Measurements from ENCODE around the gene VAT1L.

Gene VAT1L

DNA sequence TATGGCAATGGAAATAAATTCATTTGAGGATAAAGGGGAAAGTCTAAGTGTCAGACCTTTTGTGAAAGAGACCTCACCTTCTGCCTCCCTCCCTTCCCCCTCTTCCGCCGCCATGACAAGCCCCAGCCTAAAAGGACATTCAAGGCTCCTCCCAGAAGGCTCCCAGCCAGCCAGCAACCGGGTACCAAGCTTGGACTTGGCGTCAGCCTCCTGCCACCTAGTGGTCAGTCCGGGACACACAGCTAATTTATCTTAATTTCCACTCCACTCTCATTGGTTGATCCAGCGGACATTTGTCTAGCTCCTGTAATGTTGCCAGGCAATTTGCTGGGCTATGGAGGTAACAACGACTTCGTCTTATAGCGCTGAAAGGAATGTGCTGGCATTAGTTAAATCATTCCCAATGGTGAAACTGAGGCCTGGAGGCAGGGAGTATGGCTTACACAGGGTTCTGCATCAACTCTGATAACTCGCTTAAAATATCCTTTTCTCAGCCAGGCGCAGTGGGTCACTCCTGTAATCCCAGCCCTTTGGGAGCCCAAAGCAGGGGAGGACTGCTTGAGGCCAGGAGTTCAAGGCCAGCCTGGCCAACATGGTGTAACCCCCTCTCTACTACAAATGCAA lies 214.7 kb downstream of the VAT1L start:
- DNase-seq: peak; percentile 75 to 79

DNA sequence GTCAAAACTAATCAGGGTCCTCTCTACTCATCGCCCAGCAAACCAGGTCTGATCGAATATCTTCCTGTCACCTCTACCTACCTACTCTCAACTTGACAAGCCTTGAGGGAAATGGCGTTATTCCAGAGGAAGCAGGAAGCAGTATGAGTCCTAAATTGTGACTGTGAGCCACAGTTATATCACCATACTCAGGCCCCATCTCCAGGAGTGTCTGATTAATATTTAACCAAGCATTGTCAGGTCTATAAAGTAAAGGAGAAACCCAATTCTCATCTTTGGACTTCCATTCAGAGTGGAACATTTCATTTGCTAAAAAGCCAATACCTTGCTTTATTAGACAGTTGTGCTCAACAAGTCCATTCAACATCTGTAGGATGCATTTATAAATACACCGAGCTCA lies 216.2 kb downstream of the VAT1L start:
- DNase-seq: no peak

DNA sequence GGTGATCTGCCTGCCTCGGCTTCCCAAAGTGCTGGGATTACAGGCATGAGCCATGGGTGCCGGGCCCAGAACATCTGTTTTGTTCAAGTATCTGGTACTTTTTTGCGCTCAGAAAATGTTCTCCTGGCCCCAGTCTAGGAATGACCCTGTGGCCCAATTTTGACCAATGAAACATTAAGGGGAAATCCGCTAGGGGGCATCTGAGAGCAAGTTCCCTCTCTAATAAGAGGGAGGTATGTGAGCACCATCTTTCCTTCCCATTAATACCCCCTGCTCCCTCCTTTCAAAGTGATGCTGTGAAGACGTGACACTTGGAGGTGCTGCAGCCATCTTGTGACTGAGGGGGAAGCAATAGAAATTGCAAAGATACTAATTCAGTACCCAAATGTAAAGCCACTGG lies 217.5 kb downstream of the VAT1L start:
- DNase-seq: peak in 1 of 2 donors; percentile 2

DNA sequence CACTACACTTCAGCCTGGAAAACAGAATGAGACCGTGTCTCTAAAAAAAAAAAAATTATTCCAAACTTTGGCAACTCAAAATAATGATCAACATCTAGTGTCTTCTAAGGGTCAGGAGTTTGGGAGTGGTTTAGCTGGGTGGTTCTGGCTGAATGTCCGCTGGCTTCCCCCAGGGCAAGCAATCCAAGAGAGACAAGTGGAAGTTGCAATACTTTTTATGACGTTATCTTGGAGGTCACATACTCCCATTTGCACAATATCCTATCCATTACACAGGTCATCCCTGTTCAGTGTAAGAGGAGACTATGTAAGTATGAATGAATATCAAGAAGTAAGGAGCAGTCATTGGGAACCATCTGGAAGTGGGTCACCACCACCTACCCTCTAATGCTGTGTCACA lies 218.8 kb downstream of the VAT1L start:
- DNase-seq: no peak

DNA sequence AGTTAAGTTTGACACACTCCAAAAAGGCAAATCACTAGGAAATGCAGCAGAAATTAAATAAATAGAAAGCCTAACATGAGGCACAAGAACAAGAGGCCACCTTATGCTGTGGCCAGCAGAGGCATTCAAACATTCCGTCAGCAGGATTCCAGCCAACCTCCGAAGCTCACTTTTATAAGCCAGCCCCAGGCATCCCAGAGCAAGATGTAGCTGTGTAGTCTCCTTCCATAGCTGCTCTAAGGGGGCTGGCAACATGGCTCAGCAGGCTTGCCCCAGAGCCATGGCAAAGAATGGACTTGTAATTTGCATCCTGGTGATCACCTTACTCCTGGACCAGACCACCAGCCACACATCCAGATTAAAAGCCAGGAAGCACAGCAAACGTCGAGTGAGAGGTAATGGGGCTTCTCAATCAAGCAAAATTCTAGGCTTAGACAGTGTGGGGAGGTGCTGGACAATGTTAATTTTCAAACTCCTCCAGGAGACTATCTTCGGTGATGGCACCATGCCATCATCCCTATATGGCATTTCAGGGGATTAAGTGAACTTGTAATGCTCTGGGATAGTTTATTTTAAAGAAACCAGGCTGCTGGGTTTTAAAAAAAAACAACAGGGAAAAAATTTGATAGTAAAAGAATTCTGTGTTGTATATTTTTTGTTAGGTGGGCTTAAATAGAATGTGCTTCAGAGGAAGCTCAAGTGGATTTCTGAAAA lies 234.1 kb downstream of the VAT1L start, which contains the start of gene CLEC3A:
CLEC3A (plus strand) TSS at position 202 of the 714 bp plus-strand sequence; CDS start at position 281, 79 bp downstream.
- DNase-seq: no peak

DNA sequence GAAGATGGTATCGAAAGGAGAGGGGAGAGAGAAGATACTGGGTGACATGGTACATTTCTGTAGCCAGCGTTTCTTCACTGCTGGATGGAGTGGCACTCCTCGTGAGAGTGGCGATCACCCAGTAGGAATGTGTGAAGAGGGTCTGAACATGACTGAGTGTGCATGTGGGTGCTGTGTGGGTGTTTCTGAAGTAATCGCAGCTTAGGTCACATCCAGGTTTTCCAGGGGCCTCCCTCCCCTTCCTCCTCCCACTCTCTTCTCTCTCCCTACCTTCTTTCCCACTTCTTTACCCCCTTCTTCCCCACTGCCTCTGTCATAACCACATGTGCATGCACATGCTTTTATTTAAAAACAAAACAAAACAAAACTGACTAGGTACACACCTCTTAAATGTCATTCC lies 235.8 kb downstream of the VAT1L start:
- no peak for DNase-seq

DNA sequence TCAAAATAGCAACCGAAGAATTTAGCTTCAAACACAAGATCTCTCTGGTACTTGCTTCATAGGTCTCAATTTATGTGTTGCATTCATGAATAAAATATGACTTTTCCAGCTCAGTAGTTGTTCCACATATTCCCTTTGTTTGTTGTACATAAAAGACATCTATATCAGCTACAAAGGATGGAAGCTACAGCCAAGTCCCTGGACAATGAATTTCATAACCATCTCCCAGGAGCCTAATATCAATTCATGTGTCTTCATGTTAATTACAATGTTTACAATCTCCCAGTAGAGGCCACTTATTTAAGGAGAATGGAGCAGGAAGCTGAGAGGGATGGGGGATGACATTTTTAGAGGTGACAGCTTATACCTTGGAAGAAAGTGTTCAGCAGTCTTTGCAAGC lies 237.3 kb downstream of the VAT1L start:
- no peak for DNase-seq

DNA sequence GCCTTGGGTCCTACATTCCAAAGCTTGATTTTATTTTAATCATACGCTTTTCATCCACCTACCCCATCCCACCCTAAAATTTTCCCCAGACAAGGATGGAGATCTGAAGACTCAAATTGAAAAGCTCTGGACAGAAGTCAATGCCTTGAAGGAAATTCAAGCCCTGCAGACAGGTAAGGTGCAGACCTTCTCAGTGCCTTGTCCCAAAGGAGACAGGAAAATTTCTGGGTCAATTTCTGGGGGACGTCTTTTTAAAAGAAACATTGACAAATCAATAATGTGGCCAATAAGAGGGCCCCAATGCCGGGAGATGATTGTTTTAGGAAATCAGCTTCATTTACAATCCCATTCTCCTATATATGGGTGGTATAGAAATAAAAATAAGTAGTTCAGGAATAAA lies 239.7 kb downstream of the VAT1L start:
- no peak for DNase-seq
